ENCODE results near the gene ATP6V0E1.
"Not testable (repeated sequence)": the region's sequence is repeated elsewhere in the genome, so short reads cannot be mapped to it uniquely, and the experiment has no call there.

ATP6V0E1 gene

GRCh38 chr5:173010021-173010420 is 26.4 kb downstream of the ATP6V0E1 start:
- DNase-seq = peak; percentile 35

GRCh38 chr5:173010547-173011464 is 27.2 kb downstream of the ATP6V0E1 start:
- no peak for DNase-seq

- DNase-seq = no peak
Measured at GRCh38 chr5:173011566-173011965, 28.0 kb downstream of the ATP6V0E1 start.

GRCh38 chr5:173012882-173013281 is 29.3 kb downstream of the ATP6V0E1 start:
- DNase-seq = no peak

GRCh38 chr5:173014671-173015070 is 31.1 kb downstream of the ATP6V0E1 start:
- no peak for DNase-seq

GRCh38 chr5:173015192-173015591 is 31.6 kb downstream of the ATP6V0E1 start:
- no peak for DNase-seq

GRCh38 chr5:173015598-173016455 is 32.3 kb downstream of the ATP6V0E1 start:
- DNase-seq = no peak

GRCh38 chr5:173016598-173017046 is 33.1 kb downstream of the ATP6V0E1 start:
- no peak for DNase-seq

GRCh38 chr5:173017087-173017486 is 33.5 kb downstream of the ATP6V0E1 start:
- DNase-seq = not testable (repeated sequence)

- no peak for DNase-seq
Measured at GRCh38 chr5:173018358-173018757, 34.8 kb downstream of the ATP6V0E1 start.

GRCh38 chr5:173020154-173020581 is 36.6 kb downstream of the ATP6V0E1 start:
- DNase-seq = no peak

- DNase-seq = no peak
Measured at GRCh38 chr5:173020643-173021042, 37.1 kb downstream of the ATP6V0E1 start.

- no peak for DNase-seq
Measured at GRCh38 chr5:173025651-173026050, 42.1 kb downstream of the ATP6V0E1 start.

- no peak for DNase-seq
Measured at GRCh38 chr5:173027905-173028304, 44.3 kb downstream of the ATP6V0E1 start.

- no peak for DNase-seq
Measured at GRCh38 chr5:173028811-173029327, 45.3 kb downstream of the ATP6V0E1 start.

- DNase-seq = no peak
Measured at GRCh38 chr5:173029499-173029921, 45.9 kb downstream of the ATP6V0E1 start.

- not testable (repeated sequence) for DNase-seq
Measured at GRCh38 chr5:173032096-173032495, 48.5 kb downstream of the ATP6V0E1 start.

- DNase-seq = no peak
Measured at GRCh38 chr5:173032730-173033129, 49.2 kb downstream of the ATP6V0E1 start.

- DNase-seq = no peak
Measured at GRCh38 chr5:173033923-173034322, 50.4 kb downstream of the ATP6V0E1 start.

GRCh38 chr5:173035904-173036707 is 52.5 kb downstream of the ATP6V0E1 start:
- peak; percentile 69 for DNase-seq

GRCh38 chr5:173039188-173039587 is 55.6 kb downstream of the ATP6V0E1 start:
- DNase-seq = no peak

GRCh38 chr5:173039964-173040363 is 56.4 kb downstream of the ATP6V0E1 start:
- DNase-seq = no peak
